HG02970 (cell line): Measurements from ENCODE around the gene SLC7A7.
"Not testable (repeated sequence)": the region's sequence is repeated elsewhere in the genome, so short reads cannot be mapped to it uniquely, and the experiment has no call there.

ENCODE experiments used
- ATAC-seq: cut with Tn5 transposase; IDR thresholded peaks from one replicate; pipeline ENCODE4 v1.9.1; 2021; ENCODE audit warnings: mild to moderate bottlenecking, moderate library complexity, moderate number of reproducible peaks; ENCODE audit not compliant: unreplicated experiment, low FRiP score

SLC7A7 gene

DNA sequence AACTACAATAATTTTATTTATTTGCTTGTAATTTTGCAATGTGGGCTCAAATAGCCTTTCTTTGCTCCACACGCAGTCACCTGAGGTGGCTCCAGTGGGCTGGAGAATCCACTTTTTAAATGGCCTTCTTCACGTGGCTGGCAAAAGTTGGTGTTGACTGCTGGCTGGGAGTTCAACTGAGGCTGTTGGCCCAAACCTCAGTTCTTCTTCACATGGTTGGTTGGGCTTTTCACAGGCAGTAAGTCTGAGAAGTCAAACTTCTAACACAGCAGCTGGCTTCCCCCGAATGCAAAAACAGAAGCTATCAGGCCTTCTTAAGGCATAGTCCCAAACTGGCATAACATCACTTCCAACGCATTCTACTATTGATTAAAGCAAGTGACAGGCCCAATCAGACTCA lies 50.9 kb downstream of the SLC7A7 start:
- ATAC-seq, result no peak

DNA sequence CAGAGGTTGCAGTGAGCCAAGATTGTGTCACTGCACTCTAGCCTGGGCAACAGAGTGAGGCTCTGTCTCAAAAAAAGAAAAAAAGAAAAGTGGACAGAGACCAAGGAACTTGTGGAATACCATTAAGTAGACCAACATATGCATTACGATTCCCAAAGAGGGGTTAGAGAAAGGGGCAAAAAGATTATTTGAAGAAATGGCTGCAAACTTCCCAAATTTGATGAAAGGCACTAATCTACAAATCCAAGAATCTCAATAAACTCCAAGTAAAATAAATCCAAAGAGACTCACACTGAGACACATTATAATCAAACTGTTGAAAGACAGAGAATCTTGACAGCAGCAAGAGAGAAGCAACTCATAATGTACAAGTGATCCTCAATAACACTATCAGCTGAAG lies 53.5 kb downstream of the SLC7A7 start:
- no peak for ATAC-seq

DNA sequence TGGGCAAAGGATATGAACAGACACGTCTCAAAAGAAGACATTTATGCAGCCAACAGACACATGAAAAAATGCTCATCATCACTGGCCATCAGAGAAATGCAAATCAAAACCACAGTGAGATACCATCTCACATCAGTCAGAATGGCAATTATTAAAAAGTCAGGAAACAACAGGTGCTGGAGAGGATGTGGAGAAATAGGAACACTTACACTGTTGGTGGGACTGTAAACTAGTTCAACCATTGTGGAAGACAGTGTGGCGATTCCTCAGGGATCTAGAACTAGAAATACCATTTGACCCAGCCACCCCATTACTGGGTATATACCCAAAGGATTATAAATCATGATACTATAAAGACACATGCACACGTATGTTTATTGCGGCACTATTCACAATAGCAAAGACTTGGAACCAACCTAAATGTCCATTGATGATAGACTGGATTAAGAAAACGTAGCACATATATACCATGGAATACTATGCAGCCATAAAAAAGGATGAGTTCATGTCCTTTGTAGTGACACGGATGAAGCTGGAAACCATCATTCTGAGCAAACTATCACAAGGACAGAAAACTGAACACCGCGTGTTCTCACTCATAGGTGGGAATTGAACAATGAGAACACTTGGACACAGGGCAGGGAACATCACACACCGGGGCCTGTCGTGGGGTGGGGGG lies 57.1 kb downstream of the SLC7A7 start:
- not testable (repeated sequence) for ATAC-seq

DNA sequence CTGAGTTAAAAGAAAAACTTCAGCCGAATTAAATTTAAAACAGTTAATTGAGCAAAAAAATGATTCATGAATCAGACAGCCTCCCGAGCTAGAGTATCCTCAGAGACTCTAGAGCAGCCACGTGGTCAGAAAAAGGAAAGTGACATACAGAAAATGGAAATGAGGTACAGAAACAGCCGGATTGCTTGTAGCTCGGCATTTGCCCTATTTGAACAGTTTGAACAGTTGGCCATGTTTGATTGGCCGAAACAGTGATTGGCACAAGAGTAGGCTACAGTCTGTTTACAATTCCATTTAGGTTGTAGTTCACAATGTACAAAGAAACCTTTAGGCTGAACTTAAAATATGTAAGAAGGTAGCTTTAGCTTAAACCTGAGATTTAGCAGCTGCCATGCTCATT lies 61.6 kb downstream of the SLC7A7 start:
- ATAC-seq, result no peak

DNA sequence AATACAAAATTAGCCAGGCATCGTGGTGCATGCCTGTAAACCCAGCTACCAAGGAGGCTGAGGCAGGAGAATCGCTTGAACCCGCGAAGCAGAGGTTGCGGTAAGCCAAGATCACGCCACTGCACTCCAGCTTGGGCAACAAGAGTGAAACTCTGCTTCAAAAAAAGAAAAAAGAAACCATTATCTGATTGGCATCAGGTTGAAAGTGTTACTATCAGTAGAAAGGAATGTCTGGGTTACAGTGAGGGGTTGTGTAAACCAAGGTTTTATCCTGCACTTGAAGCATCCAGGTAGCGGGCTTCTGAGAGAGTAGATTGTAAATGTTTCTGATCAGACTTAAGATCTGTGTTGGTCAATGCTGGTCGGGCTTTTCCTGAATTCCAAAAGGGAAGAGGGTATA lies 62.8 kb downstream of the SLC7A7 start:
- no peak for ATAC-seq

DNA sequence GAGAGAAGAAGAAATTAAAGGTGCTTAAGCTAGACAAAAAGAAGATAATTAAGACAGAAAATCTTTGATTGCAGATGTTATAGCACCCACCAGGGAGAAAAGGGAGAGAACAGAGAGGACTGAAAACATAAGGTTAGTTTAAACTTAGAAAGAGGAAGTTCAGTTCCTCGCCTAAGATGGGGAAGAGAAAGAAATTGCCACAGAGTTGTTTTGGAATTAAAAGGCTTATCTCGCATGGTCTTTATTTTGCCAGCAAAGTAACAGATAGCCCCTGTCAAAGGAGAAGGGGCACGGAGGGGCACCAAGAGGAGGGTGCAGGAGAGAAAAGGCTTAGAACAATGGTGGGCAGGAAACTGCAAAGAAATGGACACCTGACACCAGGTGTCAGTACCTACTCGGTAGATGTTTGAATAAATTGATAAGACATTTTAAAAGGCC lies 66.6 kb downstream of the SLC7A7 start:
- ATAC-seq, result no peak

DNA sequence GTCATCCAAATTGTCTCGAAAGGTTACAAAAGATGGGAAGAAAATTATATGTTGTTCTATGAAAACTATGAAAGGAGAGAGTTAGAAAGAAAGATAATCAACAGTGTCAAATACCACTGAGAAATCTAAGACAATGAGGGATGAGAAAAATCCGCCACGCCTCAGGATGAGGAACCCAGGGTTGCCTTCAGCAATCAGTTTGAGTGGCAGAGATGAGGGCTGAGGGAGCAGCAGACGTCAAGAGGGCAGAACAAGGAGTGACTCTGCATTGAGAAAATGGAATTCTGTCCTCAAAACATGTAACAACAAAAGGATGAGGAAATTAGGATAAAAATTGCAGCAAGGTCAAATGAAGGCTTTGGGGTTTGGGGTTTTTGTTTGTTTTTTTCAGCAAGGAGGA lies 67.0 kb downstream of the SLC7A7 start:
- no peak for ATAC-seq

DNA sequence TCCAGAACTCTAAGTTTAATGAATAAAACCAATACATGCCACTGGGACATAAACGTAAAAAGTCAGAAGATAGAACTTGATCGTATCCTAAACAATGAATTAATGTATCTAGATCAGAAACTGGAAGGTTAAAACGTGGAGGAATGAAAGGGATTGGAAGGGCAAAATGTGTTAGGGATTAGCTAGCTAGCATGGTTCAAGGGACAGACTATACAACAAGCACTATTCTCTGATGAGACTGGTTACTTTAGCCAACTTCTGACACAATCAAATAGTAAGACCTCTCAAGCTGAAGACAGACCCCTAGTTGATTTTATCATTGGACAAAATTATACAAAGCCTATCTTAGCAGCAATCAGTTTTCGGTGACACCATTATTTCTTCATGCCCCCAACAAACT lies 67.5 kb downstream of the SLC7A7 start:
- no peak for ATAC-seq

DNA sequence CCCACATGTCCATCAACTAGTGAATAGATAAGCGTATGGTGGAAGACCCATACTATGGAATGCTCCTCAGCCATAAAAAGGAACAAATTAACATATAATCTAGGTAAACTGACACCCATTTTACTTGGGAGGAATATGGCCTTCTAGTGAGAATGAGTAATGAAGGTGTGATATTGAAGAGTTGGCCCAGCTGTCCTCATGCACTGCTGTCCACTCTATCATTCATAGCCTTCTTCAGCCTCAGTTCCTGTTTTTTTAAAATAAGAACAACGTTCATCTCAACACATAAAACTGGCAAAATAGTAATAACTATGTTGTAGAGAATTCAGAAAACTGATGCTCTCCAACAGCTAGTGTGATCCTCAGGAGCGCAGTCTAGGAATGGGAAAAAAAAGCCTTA lies 75.2 kb downstream of the SLC7A7 start:
- no peak for ATAC-seq

DNA sequence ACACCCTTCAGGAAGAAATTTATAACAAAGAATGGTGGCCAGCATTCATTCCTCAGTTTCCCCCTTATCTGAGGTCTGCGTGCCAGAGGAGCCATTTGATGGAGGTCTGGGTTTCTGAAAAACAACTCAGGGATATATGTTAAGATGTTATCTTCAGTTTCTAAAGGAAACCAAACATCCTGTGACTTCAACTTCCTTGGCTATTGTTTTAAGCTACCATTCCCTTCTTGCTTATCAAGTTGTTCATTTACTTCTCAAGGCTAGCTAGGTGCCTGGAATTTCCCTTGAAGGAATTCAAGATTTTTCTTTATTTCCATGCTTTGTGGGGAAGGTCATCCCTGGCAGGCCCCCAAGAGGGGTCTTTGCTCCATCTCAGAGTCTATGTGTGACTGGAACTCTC lies 75.8 kb downstream of the SLC7A7 start:
- ATAC-seq, result no peak

DNA sequence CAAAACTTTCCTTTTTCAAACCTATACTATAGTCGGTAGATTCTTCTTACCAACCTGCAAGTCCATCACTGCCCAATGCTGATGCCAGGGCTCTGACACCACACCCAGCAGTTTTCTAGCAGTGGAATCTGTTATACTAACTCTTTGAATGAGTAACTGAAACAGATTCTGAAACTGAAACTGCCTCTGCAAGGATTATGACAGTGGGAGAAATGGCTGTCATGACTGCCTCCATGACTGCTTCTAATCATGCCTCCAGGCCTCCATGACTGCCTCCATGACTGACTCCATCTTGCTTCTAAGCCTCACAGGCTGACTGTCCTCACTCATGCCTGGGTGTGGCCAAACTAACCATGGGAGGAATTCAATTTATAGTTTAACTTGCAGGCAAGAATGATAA lies 78.2 kb downstream of the SLC7A7 start:
- ATAC-seq, result no peak

DNA sequence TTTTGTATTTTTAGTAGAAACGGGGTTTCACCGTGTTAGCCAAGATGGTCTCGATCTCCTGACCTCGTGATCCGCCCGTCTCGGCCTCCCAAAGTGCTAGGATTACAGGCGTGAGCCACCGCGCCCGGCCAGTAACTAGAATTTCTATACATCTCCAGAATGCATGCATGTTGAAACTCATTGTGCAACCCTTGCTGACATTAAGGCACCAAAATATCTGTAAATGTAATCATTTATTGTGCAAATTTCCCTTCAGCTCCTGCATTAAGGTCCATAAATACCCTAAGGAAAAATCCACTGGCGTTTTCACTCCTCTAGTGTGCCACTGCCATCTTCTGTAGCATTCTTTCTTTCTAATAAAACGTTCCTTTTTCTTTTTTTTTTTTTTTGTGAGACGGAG lies 78.9 kb downstream of the SLC7A7 start:
- ATAC-seq, result not testable (repeated sequence)

DNA sequence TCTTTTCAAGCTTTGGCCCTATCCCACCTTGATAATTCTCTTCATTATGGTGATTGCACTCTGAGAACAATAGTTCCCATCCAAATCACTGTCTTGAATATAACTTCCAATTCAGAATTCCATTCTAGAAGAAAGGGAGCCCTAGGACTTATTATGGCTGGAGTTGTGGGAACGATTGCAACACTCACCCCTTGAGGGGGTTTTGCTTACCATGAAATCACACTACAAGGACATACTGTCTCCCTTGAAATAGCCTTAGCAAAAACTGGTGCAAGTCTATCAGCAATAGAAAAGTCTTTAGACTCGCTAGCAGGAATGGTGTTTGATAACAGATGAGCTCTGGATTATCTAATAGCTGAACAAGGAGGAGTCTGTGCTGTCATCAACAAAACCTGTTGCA lies 80.1 kb downstream of the SLC7A7 start:
- no peak for ATAC-seq

DNA sequence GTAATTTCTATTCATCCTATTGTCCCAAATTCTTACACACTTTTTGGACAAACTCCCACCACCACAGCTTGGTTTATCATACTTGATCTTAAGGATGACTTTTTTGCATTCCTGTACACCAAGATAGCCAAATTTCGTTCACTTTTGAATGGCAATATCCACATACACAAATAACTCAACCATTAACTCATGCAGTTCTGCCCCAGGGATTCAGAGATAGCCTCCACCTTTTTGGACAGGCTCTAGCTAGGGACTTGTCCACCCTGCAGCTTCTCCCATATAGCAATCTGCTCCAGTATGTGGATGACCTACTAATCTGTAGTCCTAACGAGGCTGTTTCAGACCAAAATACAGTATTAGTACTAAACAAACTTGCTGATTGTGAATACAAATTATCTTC lies 81.4 kb downstream of the SLC7A7 start:
- no peak for ATAC-seq

DNA sequence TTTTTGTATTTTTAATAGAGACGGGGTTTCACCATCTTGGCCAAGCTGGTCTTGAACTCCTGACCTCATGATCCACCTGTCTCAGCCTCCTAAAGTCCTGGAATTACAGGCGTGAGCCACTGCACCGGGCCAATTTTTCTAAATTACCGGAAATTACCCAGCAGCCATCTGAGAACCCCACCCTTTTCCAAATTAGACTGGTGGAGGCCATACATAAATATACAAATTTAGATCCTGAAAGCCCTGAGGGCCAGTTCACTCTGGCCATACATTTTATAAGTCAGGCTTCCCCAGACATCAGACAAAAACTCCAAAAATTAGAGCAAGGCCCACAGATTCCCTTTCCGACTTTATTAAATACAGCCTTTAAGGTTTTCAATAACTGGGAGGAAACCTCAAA lies 83.2 kb downstream of the SLC7A7 start:
- not testable (repeated sequence) for ATAC-seq

DNA sequence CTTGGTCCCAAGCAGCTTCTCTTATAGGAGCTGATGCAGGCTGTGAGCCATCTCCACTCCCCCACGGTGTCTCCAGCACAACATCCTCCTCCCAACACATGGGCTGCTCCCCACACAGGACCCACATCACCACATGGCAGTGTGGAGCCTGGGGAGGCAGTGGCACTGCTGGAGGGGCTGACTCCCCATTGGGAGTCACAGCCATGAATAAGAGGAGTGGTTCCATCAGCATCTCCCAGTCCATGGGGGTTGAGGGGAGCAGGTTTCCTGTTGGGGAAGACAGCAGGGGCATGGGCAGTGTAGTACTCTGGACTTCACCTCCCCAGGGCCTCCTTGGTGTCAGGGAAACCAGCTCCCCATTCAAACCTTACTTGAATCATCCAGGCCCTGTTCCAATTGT lies 89.2 kb downstream of the SLC7A7 start:
- ATAC-seq, result no peak

DNA sequence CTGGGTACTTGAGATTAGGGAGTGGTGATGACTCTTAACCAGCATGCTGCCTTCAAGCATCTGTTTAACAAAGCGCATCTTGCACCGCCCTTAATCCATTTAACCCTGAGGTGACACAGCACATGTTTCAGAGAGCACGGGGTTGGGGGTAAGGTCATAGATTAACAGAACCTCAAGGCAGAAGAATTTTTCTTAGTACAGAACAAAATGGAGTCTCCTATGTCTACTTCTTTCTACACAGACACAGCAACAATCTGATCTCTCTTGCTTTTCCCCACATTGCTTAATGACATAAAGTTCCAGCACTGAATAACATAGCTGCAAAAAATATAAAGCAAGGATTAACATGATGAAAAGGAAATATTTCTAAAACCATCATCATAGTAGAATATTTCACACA lies 89.9 kb downstream of the SLC7A7 start:
- not testable (repeated sequence) for ATAC-seq

DNA sequence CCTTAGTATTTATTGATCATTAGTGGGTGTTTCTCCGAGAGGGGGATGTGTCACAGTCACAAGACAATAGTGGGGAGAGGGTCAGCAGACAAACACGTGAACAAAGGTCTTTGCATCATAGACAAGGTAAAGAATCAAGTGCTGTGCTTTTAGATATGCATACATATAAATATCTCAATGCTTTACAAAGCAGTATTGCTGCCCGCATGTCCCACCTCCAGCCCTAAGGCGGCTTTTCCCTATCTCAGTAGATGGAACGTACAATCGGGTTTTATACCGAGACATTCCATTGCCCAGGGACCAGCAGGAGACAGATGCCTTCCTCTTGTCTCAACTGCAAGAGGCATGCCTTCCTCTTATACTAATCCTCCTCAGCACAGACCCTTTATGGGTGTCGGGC lies 90.4 kb downstream of the SLC7A7 start:
- not testable (repeated sequence) for ATAC-seq

DNA sequence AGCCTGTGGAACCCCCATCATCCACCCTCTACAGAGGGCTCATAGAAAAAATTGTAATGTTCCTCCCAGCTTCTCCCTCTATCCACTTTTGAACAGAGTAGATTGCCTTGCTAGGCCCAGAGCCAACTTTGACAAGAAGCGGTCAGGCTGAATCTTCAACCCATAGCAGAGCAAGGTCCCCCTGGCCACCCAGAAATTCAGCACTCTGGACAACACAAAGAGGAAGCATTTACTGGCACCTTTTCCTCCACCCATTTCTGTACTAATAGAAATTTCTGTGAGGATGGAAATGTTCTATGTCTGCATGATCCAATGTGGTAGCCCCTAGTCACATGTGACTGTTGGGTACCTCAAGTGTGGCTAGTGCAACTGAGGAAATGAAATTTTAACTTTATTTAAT lies 91.4 kb downstream of the SLC7A7 start:
- no peak for ATAC-seq
